Measurements from ENCODE around the gene NCAPH2.

Gene NCAPH2

DNA sequence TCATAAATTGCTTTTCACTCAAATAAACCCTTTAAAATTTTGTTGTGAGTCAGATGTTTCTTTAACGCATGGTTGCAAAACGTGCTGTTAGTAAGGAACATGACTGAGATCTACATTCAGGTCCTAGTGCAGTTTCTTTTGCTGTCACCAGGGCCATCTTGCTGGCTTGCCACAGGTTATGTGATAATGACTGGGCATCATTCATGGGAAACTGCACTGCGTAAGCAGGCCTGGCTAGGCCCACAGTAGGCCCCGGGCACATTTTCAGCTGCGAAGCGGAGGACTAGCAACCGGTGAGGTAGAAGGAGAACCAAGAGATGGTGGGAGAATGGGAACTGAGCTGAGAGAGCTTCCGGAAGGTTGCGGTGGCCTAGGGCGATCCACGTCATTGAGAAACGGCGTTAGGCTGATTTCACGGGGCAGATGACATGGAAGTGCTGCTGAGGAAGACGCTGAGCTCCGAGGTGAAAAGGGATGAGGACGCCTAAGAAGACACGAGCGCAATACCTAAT, 34.4 kb downstream of the NCAPH2 start:
- TF ChIP-seq, protein P1, sequence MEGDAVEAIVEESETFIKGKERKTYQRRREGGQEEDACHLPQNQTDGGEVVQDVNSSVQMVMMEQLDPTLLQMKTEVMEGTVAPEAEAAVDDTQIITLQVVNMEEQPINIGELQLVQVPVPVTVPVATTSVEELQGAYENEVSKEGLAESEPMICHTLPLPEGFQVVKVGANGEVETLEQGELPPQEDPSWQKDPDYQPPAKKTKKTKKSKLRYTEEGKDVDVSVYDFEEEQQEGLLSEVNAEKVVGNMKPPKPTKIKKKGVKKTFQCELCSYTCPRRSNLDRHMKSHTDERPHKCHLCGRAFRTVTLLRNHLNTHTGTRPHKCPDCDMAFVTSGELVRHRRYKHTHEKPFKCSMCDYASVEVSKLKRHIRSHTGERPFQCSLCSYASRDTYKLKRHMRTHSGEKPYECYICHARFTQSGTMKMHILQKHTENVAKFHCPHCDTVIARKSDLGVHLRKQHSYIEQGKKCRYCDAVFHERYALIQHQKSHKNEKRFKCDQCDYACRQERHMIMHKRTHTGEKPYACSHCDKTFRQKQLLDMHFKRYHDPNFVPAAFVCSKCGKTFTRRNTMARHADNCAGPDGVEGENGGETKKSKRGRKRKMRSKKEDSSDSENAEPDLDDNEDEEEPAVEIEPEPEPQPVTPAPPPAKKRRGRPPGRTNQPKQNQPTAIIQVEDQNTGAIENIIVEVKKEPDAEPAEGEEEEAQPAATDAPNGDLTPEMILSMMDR (conservative IDR thresholded peaks at IDR 0.05; ENCODE audit: low read depth, low read length), result no peak
- H3K4me3 ChIP-seq (ENCODE audit: low read length), result no peak overlapping the region

DNA sequence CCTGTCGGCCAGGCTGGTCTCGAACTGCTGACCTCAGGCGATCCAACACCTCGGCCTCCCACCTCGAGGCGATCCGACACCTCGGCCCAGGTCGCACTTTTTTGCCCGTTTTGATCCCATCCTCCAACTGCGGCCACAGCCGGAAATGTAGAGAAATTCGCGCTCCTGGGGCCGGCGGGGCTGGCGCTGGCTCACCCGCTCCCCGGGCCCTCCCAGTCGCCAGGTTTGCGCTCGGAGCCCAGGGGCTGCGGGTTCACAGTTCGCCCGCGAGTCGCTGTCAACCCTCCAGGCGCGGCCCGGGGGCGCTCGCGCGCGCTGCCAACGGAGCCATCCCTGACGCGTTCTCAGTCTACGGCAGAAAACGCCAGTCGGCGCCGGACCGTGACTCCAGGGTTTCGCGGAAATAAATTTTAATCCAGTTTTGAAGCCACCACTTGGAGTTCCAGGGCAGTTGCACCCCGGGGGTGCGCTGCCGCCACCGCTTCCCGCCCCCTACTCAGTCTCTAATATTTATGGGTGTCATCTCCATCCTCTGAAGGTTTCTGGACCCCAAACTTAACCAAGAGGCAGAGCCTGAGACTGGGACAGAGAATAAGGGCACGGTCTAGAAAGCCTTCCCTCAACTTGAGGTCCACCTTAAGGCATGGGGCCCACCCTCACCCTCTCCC, 36.2 kb downstream of the NCAPH2 start:
- no peak overlapping the region for H3K4me3 ChIP-seq (ENCODE audit: low read length)
- no peak for DNase-seq (ENCODE audit: low read depth)
- TF ChIP-seq, protein P1 (conservative IDR thresholded peaks at IDR 0.05; ENCODE audit: low read depth, low read length), result peak; percentile 67

More for the DNA sequence above, 34.4 kb downstream of the NCAPH2 start:
- no peak for DNase-seq (ENCODE audit: low read depth)

DNA sequence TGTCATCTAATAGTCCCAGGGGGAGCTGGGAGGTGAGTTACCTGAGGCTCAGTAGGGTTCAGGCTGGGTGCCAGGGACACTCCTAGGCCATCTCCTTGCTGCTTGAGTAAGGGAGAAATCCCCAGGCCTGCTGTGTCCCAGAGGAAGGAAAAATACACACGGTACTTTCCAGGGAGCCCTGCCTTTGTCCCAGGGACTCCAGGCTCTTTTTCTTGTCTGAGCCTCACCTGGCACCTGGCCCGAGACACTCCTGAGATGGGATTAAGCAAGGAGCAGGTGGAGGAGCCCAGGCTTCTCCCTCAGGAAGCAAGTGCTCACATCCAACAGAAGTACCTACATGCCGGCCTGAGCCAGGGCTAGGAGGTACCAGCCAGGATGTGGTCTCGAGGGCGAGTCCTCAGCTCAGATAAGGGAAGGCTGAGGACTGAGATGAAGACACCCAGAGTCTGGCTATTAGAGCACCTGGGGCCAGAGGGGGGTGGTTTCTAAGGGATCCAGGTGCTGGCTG, 36.8 kb downstream of the NCAPH2 start:
- no peak for DNase-seq (ENCODE audit: low read depth)
- H3K4me3 ChIP-seq (ENCODE audit: low read length), result no peak overlapping the region
- TF ChIP-seq, protein P1 (conservative IDR thresholded peaks at IDR 0.05; ENCODE audit: low read depth, low read length), result no peak

DNA sequence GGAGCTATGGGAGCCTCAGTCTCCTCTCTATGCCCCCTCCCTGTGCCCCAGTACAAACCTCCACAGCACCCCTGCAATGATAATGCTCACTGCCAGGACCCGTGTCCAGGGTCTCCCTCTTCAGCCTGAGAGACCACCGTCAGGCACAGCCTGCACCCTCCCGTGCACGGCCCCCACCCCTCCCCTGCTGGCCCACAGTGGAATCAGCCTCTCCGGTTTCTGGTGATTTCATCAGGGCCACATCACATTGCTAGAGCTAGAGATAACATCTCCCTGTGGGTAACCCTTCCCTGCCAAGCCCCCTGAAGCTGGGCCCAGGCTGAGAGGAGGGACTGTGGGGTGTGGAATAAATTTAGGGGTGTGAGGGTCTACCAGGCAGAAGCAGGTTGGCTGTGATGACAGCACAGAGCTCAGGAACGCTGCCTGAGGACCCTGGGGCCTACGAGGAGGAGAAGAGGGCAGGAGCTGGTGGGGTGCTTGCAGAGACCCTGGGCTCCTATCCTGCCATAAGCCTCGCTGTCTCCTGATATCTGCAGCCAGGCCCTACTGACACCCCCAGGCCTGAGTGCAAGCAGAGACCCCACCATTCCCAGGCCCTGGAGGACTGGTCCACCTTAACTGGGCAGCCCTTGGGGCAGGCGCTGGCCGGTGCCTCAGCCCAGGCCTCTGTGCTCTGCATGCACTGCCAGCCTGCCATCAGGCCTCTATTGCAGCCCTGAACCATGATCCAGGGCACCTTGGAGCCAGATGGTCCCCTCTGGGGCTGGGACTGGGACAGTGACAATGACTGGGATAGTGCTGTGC, 37.7 kb downstream of the NCAPH2 start, which contains the start of gene KLHDC7B:
Gene KLHDC7B (plus strand): TSS at position 378 of the 804 bp plus-strand sequence. CDS start 345 bp downstream, at position 723.
- DNase-seq (ENCODE audit: low read depth), result no peak
- H3K4me3 ChIP-seq (ENCODE audit: low read length), result no peak within 1 kb of the TSS
- TF ChIP-seq, protein P1 (conservative IDR thresholded peaks at IDR 0.05; ENCODE audit: low read depth, low read length), result no peak

DNA sequence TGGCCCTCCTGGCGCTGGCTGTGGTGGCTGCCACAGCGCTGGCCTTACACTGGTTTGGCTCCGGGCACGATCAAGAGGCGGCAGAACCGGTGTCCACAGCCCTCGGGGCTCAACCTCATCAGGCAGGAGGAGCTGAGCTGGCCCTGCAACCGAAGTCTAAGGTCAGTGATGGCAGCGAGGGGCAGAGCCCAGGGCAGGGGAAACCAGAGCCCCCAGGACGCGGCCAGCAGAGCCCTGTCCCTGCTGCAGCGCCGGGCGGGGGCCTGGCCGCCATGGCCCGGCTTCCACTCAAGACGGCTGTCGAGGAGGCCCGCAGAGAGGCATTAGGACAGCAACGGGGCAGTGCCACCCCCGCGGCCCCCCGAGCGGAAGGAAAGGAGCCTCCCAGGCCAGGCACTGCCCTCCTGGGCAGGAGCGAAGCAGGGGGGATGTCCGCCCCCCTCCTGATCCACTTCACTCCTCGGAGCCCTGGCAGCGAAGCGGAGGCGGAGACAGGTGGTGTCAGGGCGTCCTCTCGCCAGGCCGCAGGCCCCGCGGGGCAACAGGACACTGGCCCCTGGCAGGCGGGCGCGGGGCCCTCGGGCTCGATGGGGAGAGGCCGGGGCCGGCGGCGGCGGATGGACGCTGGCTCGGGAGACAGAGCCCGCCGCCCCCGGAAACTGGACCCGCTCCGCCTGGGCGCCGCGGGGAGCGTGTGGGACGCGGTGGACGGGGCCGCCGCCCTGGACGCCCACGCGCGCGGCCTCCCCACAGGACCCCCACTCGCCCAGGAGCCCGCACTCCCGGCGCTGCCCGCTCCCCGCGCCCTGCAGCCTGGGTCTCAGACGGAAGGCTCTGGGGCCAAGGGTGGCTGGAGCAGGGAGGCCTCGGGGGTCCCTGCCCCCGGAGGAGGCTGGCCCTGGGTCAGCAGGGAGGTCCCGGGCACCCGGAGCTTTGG, 38.6 kb downstream of the NCAPH2 start:
- TF ChIP-seq, protein P1 (conservative IDR thresholded peaks at IDR 0.05; ENCODE audit: low read depth, low read length), result no peak
- H3K4me3 ChIP-seq (ENCODE audit: low read length), result no peak overlapping the region
- no peak for DNase-seq (ENCODE audit: low read depth)

DNA sequence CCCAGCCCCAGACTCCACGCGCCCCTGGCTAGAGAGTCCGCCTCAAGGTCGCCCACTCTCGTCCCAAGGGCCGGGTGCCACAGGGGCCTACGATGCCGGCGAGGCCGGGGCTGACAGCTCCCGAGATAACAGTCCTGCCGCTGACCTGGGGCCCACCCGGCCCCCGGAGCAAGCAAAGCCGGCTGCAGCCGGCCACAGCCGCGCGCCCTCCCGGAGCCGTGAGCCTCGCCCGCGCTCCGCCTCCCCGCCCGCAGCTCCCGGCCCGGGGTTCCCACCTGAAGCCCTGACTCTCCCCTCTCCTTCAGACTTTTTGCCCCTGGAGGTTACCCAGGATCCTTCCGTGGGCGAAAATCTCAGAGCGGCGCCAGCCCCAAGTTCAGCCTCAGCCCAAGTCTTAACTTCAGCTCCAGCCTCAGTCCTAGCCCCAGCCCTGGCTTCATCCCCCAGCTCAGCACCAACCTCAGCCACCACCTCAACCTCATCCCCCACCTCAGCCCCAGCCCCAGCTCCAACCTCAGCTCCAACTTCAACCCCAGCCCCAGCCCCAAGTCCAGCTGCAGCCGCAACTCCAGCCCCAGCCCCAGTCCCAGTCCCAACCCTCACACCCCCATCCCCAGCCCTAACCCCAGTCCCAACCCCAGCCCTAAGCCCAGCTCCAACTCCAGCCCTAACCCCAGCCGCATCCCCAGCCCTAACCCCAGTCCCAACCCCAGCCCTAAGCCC, 39.4 kb downstream of the NCAPH2 start:
- H3K4me3 ChIP-seq (ENCODE audit: low read length), result no peak overlapping the region
- DNase-seq (ENCODE audit: low read depth), result no peak
- TF ChIP-seq, protein P1 (conservative IDR thresholded peaks at IDR 0.05; ENCODE audit: low read depth, low read length), result no peak
